Glutamatergic neuron (in vitro differentiated cells): ENCODE measurements around the gene UNC5B. TPM values are rescaled to one million over a fixed set of nuclear protein-coding genes. Genes with fewer than 3 reads are reported as not detected.
A peak's percentile ranks its signal among the peaks of the same experiment; 100 is the strongest.

ENCODE experiments used
- DNase-seq: peaks from one replicate; pipeline ENCODE4 v3.0.0; 2022
- H3K27ac Mint-ChIP-seq: one replicate; pipeline ENCODE4 v1.8.0; 2020; ENCODE audit warnings: mild to moderate bottlenecking, mixed read lengths, inconsistent platforms; ENCODE audit not compliant: unreplicated experiment
- H3K27me3 Mint-ChIP-seq: one replicate; pipeline ENCODE4 v1.8.0; 2020; ENCODE audit warnings: mild to moderate bottlenecking, moderate library complexity, mixed read lengths, inconsistent platforms; ENCODE audit not compliant: unreplicated experiment
- H3K36me3 Mint-ChIP-seq: one replicate; pipeline ENCODE4 v1.8.0; 2020; ENCODE audit warnings: mild to moderate bottlenecking, mixed read lengths, inconsistent platforms; ENCODE audit not compliant: unreplicated experiment
- H3K4me1 Mint-ChIP-seq: one replicate; pipeline ENCODE4 v1.8.0; 2020; ENCODE audit warnings: mild to moderate bottlenecking, low read depth, mixed read lengths, inconsistent platforms; ENCODE audit not compliant: unreplicated experiment
- H3K4me3 Mint-ChIP-seq: one replicate; pipeline ENCODE4 v1.8.0; 2020; ENCODE audit warnings: mild to moderate bottlenecking, mixed read lengths, inconsistent platforms; ENCODE audit not compliant: unreplicated experiment
- H3K9me3 Mint-ChIP-seq: one replicate; pipeline ENCODE4 v1.8.0; 2020; ENCODE audit warnings: mild to moderate bottlenecking, moderate library complexity, mixed read lengths, inconsistent platforms; ENCODE audit not compliant: unreplicated experiment
- total RNA-seq: library from RNA; stranded (reverse); fragmentation: NEBNext Ultra II Directional; extraction: Animal tissue kit (Norgen Biotek cat#: 25700); gene quantifications from one replicate; pipeline ENCODE4 v1.2.1, GENCODE V29; 2021; ENCODE audit not compliant: unreplicated experiment
- TF ChIP-seq, protein P1 (sequence below): fragments of 200-600 bp; sonication (generic); IDR thresholded peaks from one replicate; pipeline ENCODE4 v1.5.0; 2021; ENCODE audit not compliant: partially characterized antibody, unreplicated experiment

UNC5B gene
- total RNA-seq, 1 donor from 2014 or later, result 22.6 TPM

DNA sequence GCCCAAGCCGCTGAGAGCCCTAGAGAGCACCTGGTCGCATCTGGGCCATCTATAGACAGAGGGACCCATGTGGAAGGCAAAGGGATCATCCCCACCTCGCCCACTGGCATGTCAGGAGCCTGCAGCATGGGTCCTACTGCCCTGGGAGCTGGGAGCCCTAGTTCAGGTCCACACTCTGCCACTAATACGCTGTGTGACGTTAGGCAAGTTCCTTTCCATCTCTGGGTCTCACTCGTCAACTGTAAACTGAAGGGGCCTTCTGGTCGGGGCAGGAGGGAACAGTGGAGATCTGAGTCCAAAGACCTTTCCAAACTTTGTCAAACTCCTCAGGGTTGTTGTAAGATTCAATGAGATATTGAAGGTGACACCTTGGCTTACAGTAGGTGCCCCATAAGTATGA is 23.4 kb downstream of the UNC5B start:
- DNase-seq, result no peak
- Mint-ChIP-seq H3K36me3 (no peaks in the 10 kb centered on the region), H3K9me3 (peaks cover 7% of the 10 kb centered on the region), H3K27me3 (peaks cover 6% of the 10 kb centered on the region), H3K4me3 (no peak overlapping the region), H3K4me1 (peaks cover 17% of the 10 kb centered on the region), H3K27ac (no peak overlapping the region)
- TF ChIP-seq, protein P1, sequence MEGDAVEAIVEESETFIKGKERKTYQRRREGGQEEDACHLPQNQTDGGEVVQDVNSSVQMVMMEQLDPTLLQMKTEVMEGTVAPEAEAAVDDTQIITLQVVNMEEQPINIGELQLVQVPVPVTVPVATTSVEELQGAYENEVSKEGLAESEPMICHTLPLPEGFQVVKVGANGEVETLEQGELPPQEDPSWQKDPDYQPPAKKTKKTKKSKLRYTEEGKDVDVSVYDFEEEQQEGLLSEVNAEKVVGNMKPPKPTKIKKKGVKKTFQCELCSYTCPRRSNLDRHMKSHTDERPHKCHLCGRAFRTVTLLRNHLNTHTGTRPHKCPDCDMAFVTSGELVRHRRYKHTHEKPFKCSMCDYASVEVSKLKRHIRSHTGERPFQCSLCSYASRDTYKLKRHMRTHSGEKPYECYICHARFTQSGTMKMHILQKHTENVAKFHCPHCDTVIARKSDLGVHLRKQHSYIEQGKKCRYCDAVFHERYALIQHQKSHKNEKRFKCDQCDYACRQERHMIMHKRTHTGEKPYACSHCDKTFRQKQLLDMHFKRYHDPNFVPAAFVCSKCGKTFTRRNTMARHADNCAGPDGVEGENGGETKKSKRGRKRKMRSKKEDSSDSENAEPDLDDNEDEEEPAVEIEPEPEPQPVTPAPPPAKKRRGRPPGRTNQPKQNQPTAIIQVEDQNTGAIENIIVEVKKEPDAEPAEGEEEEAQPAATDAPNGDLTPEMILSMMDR, result no peak

GRCh38 chr10:71236286-71236685 is 23.9 kb downstream of the UNC5B start:
- Mint-ChIP-seq H3K9me3 (peaks cover 7% of the 10 kb centered on the region), H3K4me3 (no peak overlapping the region), H3K27me3 (peaks cover 8% of the 10 kb centered on the region), H3K27ac (no peak overlapping the region), H3K36me3 (no peaks in the 10 kb centered on the region), H3K4me1 (peaks cover 19% of the 10 kb centered on the region)
- peak; percentile 7 for DNase-seq
- TF ChIP-seq, protein P1, result no peak

DNA sequence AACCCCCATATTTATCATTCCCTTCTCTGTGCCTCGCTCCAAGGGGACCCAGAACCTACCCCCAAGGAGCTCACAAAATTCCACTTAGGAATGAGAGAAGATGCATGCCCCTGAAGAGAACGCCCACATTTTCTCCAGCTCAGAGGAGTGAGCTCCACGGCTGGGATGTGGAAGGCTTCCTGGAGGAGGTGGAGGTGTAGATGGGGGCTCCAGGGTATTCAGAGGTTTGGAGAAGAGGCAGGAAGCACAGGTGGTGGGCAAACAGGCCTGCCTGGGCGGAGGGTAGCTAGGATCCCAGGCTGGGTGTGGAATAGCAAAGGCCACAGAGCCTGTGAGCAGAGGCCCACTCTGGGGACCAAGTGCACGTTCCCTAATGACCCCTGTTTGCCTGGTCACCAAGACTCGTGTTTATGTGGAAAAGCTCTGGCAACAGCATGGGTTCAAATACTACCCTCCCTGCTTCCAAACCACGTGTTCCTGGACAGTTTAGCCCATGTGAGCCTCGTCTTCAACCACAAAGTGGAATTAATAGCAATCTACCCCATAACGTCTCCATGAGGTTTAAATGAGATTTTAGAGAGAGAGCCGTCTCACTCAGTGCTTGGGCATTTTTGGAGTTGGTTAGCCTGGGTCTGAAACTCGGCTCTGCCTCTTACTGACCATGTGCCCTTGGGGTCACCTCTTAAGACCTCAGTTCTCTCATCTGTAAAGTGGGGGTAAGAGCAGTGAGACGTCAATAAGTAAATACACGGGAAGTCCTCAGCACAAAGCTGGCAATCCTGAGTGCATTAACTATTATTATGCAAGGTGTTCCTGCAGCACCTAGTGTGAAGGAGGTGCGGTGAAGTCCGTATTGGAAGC is 24.7 kb downstream of the UNC5B start:
- Mint-ChIP-seq H3K36me3 (no peaks in the 10 kb centered on the region), H3K9me3 (peaks cover 7% of the 10 kb centered on the region), H3K4me3 (no peak overlapping the region), H3K27me3 (peaks cover 8% of the 10 kb centered on the region), H3K27ac (no peak overlapping the region), H3K4me1 (peaks cover 22% of the 10 kb centered on the region)
- DNase-seq, result no peak
- TF ChIP-seq, protein P1, result no peak

GRCh38 chr10:71237843-71238623 is 25.7 kb downstream of the UNC5B start:
- Mint-ChIP-seq H3K27ac (no peak overlapping the region), H3K27me3 (peaks cover 6% of the 10 kb centered on the region), H3K4me3 (no peak overlapping the region), H3K36me3 (no peaks in the 10 kb centered on the region), H3K4me1 (peaks cover 21% of the 10 kb centered on the region), H3K9me3 (peaks cover 6% of the 10 kb centered on the region)
- no peak for DNase-seq
- TF ChIP-seq, protein P1, result no peak
